HepG2 (cell line): ENCODE data around the gene TOR1AIP1. TPM values are rescaled to one million over a fixed set of nuclear protein-coding genes. Genes with fewer than 3 reads are reported as not detected.

ENCODE experiments used
- ATAC-seq: fragments of 200-7000 bp; cut with Tn5 transposase; 3 replicates; pipeline ENCODE4 v1.9.1; 2020; ENCODE audit warnings: mild to moderate bottlenecking, moderate library complexity
- BruUV-seq: library from RNA; stranded (reverse); fragments of 400-500 nt; replicated peaks from 2 replicates; lab custom pipeline; 2021; lab: Mats Ljungman, UMichigan
- CTCF ChIA-PET: fragments of 300-600 bp; formaldehyde crosslinking; extraction: SDS; loops from one replicate; lab custom pipeline; 2021; ENCODE audit warnings: low total read pairs, inconsistent platforms, low intra/inter-chr PET ratio; lab: Yijun Ruan, JAX
- POLR2A ChIA-PET: fragments of 350-600 bp; sonication (Branson Sonifier 250); formaldehyde crosslinking; loops from one replicate; lab custom pipeline; 2020; ENCODE audit warnings: antibody characterized with exemption, inconsistent platforms; lab: Yijun Ruan, JAX
- DNase-seq: peaks from one replicate; pipeline ENCODE4 v3.0.0-alpha.2; 2015; ENCODE audit warnings: low spot score
- FAIRE-seq: peaks from 3 replicates; lab custom pipeline; 2011; peaks lifted over from hg19 to GRCh38; lab: Jason Lieb, UNC
- H2AFZ ChIP-seq: one replicate; pipeline ENCODE4 v1.6.1; 2011; ENCODE audit warnings: low read length, inconsistent platforms
- H3K27ac ChIP-seq: fragments of 300-600 bp; 3 replicates; pipeline ENCODE4 v1.8.0; 2011; ENCODE audit warnings: mixed run types, mild to moderate bottlenecking, mixed read lengths, low read length, inconsistent platforms; ENCODE audit not compliant: insufficient read depth; ENCODE audit errors: extremely low read length
- H3K27me3 ChIP-seq, 2 experiments: fragments of 200-600 bp in 1 of 2; 2 replicates in 1 of 2; 3 replicates in 1 of 2; pipeline versions ENCODE4 v1.6.0 to v1.8.0; 2011; ENCODE audit warnings: low read length in 2 of 2, mild to moderate bottlenecking in 2 of 2, moderate library complexity in 2 of 2, inconsistent platforms in 1 of 2; ENCODE audit not compliant: insufficient read depth in 2 of 2, control insufficient read depth in 1 of 2
- H3K36me3 ChIP-seq, 2 experiments: fragments of 200-600 bp in 1 of 2; replicated peaks in 1 of 2; 2 replicates in 1 of 2; 3 replicates in 1 of 2; pipeline versions ENCODE4 v1.5.1 to v1.8.0; 2011; ENCODE audit warnings: low read length in 2 of 2, inconsistent platforms in 1 of 2; ENCODE audit not compliant: insufficient read depth in 2 of 2, control insufficient read depth in 1 of 2
- H3K4me1 ChIP-seq: 2 replicates; pipeline ENCODE4 v1.5.1; 2012; ENCODE audit warnings: low read length, inconsistent platforms; ENCODE audit not compliant: insufficient read depth
- H3K4me2 ChIP-seq: 2 replicates; pipeline ENCODE4 v1.6.0; 2011; ENCODE audit warnings: low read depth, low read length, inconsistent platforms
- H3K4me3 ChIP-seq, 3 experiments: fragments of 200-600 bp in 1 of 3; sonication (generic), shearing (Covaris generic) in 1 of 3; replicated peaks in 1 of 3; 2 replicates each; pipeline ENCODE4 v1.5.1; 2011 to 2016; ENCODE audit warnings: low read length in 3 of 3, inconsistent platforms in 2 of 3, low read depth in 2 of 3, mild to moderate bottlenecking in 2 of 3, control low read depth in 1 of 3, mixed read lengths in 1 of 3; ENCODE audit not compliant: insufficient read depth in 1 of 3
- H3K79me2 ChIP-seq: one replicate; pipeline ENCODE4 v1.6.1; 2011; ENCODE audit warnings: low read length, inconsistent platforms; ENCODE audit not compliant: insufficient read depth
- H3K9ac ChIP-seq: 2 replicates; pipeline ENCODE4 v1.6.0; 2011; ENCODE audit warnings: mild to moderate bottlenecking, low read depth, low read length, inconsistent platforms; ENCODE audit not compliant: insufficient read depth
- H3K9me3 ChIP-seq: 2 replicates; pipeline ENCODE4 v1.5.1; 2012; ENCODE audit warnings: mild to moderate bottlenecking, low read length
- H4K20me1 ChIP-seq: 2 replicates; pipeline ENCODE4 v1.6.0; 2011; ENCODE audit warnings: inconsistent platforms, mild to moderate bottlenecking, low read length, moderate library complexity; ENCODE audit not compliant: insufficient read depth
- HOXA9 ChIP-seq: sonication (generic); formaldehyde crosslinking; IDR thresholded peaks from 2 replicates; pipeline ENCODE4 v1.8.1; 2022; ENCODE audit warnings: missing genetic modification reagents, mild to moderate bottlenecking, moderate library complexity, borderline replicate concordance
- KDM6A ChIP-seq: IDR thresholded peaks from 2 replicates; pipeline ENCODE4 v1.6.1; 2016; ENCODE audit warnings: low read depth
- NCOA5 ChIP-seq: sonication (generic); formaldehyde crosslinking; IDR thresholded peaks from 2 replicates; pipeline ENCODE4 v1.4.0; 2020; ENCODE audit warnings: missing genetic modification reagents
- RFX3 ChIP-seq: IDR thresholded peaks from 2 replicates; pipeline ENCODE4 v1.6.1; 2016; ENCODE audit warnings: missing biosample characterization, missing genetic modification reagents
- SAFB2 ChIP-seq: sonication (generic); formaldehyde crosslinking; IDR thresholded peaks from 2 replicates; pipeline ENCODE4 v1.5.1; 2020; ENCODE audit warnings: missing genetic modification reagents, low read depth, mild to moderate bottlenecking, borderline replicate concordance
- TFAP4 ChIP-seq: sonication (generic); IDR thresholded peaks from 2 replicates; pipeline ENCODE4 v1.6.1; 2016; ENCODE audit warnings: low read depth, borderline replicate concordance
- ZBTB39 ChIP-seq: sonication (generic); formaldehyde crosslinking; IDR thresholded peaks from 2 replicates; pipeline ENCODE4 v1.5.0; 2020; ENCODE audit warnings: missing genetic modification reagents
- ZBTB7B ChIP-seq: sonication (generic); formaldehyde crosslinking; IDR thresholded peaks from 2 replicates; pipeline ENCODE4 v1.4.0; 2020; ENCODE audit warnings: missing genetic modification reagents
- ZNF224 ChIP-seq: sonication (generic); formaldehyde crosslinking; IDR thresholded peaks from 2 replicates; pipeline ENCODE4 v1.5.0; 2020; ENCODE audit warnings: mild to moderate bottlenecking, missing genetic modification reagents
- ZNF251 ChIP-seq: sonication (generic); formaldehyde crosslinking; IDR thresholded peaks from 2 replicates; pipeline ENCODE4 v1.9.0; 2021; ENCODE audit warnings: mild to moderate bottlenecking, missing genetic modification reagents
- ZNF512 ChIP-seq: sonication (generic); formaldehyde crosslinking; IDR thresholded peaks from 2 replicates; pipeline ENCODE4 v1.4.0; 2020; ENCODE audit warnings: mild to moderate bottlenecking, missing genetic modification reagents
- ZNF790 ChIP-seq: sonication (generic); formaldehyde crosslinking; IDR thresholded peaks from 2 replicates; pipeline ENCODE4 v1.8.0; 2022; ENCODE audit warnings: missing genetic modification reagents, mild to moderate bottlenecking, borderline replicate concordance
- WGBS: methylation state at CpG from one replicate; pipeline ENCODE4 v1.1.6; 2017; ENCODE audit warnings: low lambda C conversion rate; 5-methylcytosine and 5-hydroxymethylcytosine counted together
- in situ Hi-C: cut with HindIII; loops from 2 replicates; pipeline ENCODE4 v1.10.0; 2017; ENCODE audit warnings: low pct_unique_long_range_greater_than_20kb; ENCODE audit not compliant: extremely low pct_ligation_motif_present
- intact Hi-C: fragments of 100-400 bp; cut with micrococcal nuclease; formaldehyde crosslinking; loops from one replicate; pipeline ENCODE4 v1.10.0; 2022; ENCODE audit not compliant: unreplicated experiment
- polyA plus RNA-seq, 8 experiments: library from polyadenylated mRNA; depleted of rRNA in 3 of 8; stranded (reverse) in 7 of 8; unstranded in 1 of 8; fragments of >200 nt; fragmentation: Illumina TruSeq in 4 of 8; extraction: Trizol in 4 of 8; gene quantifications; 2 replicates each; pipeline versions ENCODE4 v1.2.1 to v1.2.3, GENCODE V29; 2011 to 2016; ENCODE audit warnings: low read depth in 4 of 8, missing spikeins in 1 of 8, mixed read lengths in 1 of 8; ENCODE audit not compliant: insufficient read depth in 1 of 8
- total RNA-seq, 5 experiments: library from RNA; depleted of rRNA; stranded (reverse); fragments of >200 nt; fragmentation: Illumina TruSeq; extraction: Trizol; gene quantifications; 2 replicates each; pipeline ENCODE4 v1.2.3, GENCODE V29; 2016; ENCODE audit warnings: low read depth in 1 of 5

Gene TOR1AIP1
- total and polyA plus RNA-seq, 2 of the 13 experiments (the other 11 are each of a cell fraction or from before 2014, with no cell fraction given) = 15.6 to 29.0 TPM

GRCh38 chr1:179856296-179856695 lies 25.8 kb upstream of the TOR1AIP1 start:
- Histone ChIP-seq H3K9me3 (no peaks in the 10 kb centered on the region), H3K9ac (no peak overlapping the region), H3K27ac (no peak overlapping the region), H3K4me1 (no peaks in the 10 kb centered on the region), H2AFZ (no peak overlapping the region), H3K36me3 (peaks cover 5 to 10% of the 10 kb centered on the region in 2 experiments; a peak in 3 of 5 replicates), H3K4me3 (no peak overlapping the region), H4K20me1 (0 out of 2 replicates have a peak, but pooled peaks cover 3% of the 10 kb centered on the region), H3K4me2 (no peak overlapping the region), H3K79me2 (no peaks in the 10 kb centered on the region), H3K27me3 (no peaks in the 10 kb centered on the region)
- BruUV-seq = no TSS peak
- WGBS = 96% methylated on average over 2 of the region's 2 CpGs
- no peak for TF ChIP-seq SAFB2
- no peak for TF ChIP-seq ZBTB39 (CRISPR knock-in tag)
- TF ChIP-seq ZNF224 = no peak
- TF ChIP-seq TFAP4 = no peak
- no peak for TF ChIP-seq ZNF512 (CRISPR knock-in tag)
- TF ChIP-seq KDM6A (CRISPR knock-in tag) = no peak
- no peak for TF ChIP-seq ZBTB7B
- no peak for TF ChIP-seq ZNF790
- no peak for TF ChIP-seq NCOA5 (CRISPR knock-in tag)
- no peak for TF ChIP-seq ZNF251 (CRISPR knock-in tag)
- no peak for TF ChIP-seq RFX3 (CRISPR knock-in tag)
- no peak for TF ChIP-seq HOXA9 (CRISPR knock-in tag)
- POLR2A ChIA-PET = no interaction called here
- intact Hi-C loops (no loop called here), in situ Hi-C loops (no loop called here)
- CTCF ChIA-PET = no interaction called here
- DNase-seq (no peak), ATAC-seq (no peak), FAIRE-seq (no peak)
